Activated CD8-positive, alpha-beta memory T cell treated with anti-CD3 and anti-CD28 coated beads, Interleukin-2, amount 10 ng/mL, durations not matched to agents 7 days and 5 days (primary cell): ENCODE results near the gene CDH4. TPM values are rescaled to one million over a fixed set of nuclear protein-coding genes. Genes with fewer than 3 reads are reported as not detected.
"Not testable (repeated sequence)": the region's sequence is repeated elsewhere in the genome, so short reads cannot be mapped to it uniquely, and the experiment has no call there.

Experiments used
- ATAC-seq: fragments of 150-1000 bp; cut with Tn5 transposase; one replicate; pipeline ENCODE4 v1.10.0; 2021; ENCODE audit warnings: moderate library complexity
- CTCF ChIA-PET: fragments of 350-600 bp; sonication (Branson Sonifier 250); formaldehyde crosslinking; loops from one replicate; lab custom pipeline; 2021; ENCODE audit warnings: antibody characterized with exemption; lab: Charles Lee
- DNase-seq: peaks from one replicate; pipeline ENCODE4 v3.0.0-alpha.2; 2020
- H3K27ac Mint-ChIP-seq: one replicate; pipeline ENCODE4 v1.8.0; 2021; ENCODE audit warnings: mild to moderate bottlenecking, mixed read lengths
- H3K27me3 Mint-ChIP-seq: one replicate; pipeline ENCODE4 v1.8.0; 2021; ENCODE audit warnings: mixed read lengths
- H3K36me3 Mint-ChIP-seq: one replicate; pipeline ENCODE4 v1.8.0; 2021; ENCODE audit warnings: mild to moderate bottlenecking, mixed read lengths
- H3K4me1 Mint-ChIP-seq: one replicate; pipeline ENCODE4 v1.8.0; 2021; ENCODE audit warnings: mixed read lengths
- H3K4me3 Mint-ChIP-seq: one replicate; pipeline ENCODE4 v1.8.0; 2021; ENCODE audit warnings: mild to moderate bottlenecking, moderate library complexity, mixed read lengths
- H3K9me3 Mint-ChIP-seq: one replicate; pipeline ENCODE4 v1.8.0; 2022; ENCODE audit warnings: low read depth, mixed read lengths
- total RNA-seq, 2 experiments: library from RNA; stranded (reverse); gene quantifications; one replicate each; pipeline ENCODE4 v1.2.3, GENCODE V29; 2021

The CDH4 gene
- total RNA-seq, 2 experiments from 2014 or later = 0.02 TPM; not detected in 1

- no peaks in the 10 kb centered on the region for H3K4me1 Mint-ChIP-seq
- no peaks in the 10 kb centered on the region for H3K27me3 Mint-ChIP-seq
- H3K4me3 Mint-ChIP-seq = no peak overlapping the region
Observed at GRCh38 chr20:61397146-61397545, 145.1 kb downstream of the CDH4 start.

DNA sequence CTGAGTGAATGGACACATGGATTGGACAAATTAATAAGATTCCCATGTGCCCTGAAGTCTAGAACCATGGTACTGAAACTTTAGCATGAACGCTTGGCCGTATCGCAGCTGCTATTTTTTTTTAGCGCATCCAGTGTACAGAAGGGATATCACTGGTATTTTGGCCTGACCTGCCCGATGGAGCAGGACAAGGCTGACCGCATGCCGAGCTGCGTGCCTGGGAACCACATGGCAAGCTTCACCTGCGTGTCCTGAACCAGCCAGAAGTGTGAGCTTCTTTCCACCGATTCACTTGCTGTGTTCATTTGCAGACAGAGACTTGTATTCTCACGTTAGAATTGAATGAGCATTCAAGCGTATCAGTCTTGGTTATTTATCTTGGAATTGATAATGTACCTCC lies 145.7 kb downstream of the CDH4 start:
- no peak overlapping the region for H3K27ac Mint-ChIP-seq
- no peak for ATAC-seq
- no peaks in the 10 kb centered on the region for H3K36me3 Mint-ChIP-seq
- H3K9me3 Mint-ChIP-seq = peaks cover 2% of the 10 kb centered on the region
- CTCF ChIA-PET = no interaction called here
- no peak overlapping the region for H3K4me3 Mint-ChIP-seq
- no peaks in the 10 kb centered on the region for H3K27me3 Mint-ChIP-seq
- no peaks in the 10 kb centered on the region for H3K4me1 Mint-ChIP-seq
- DNase-seq = no peak

More at GRCh38 chr20:61397146-61397545, 145.1 kb downstream of the CDH4 start:
- DNase-seq = no peak
- no peak for ATAC-seq
- H3K36me3 Mint-ChIP-seq = no peaks in the 10 kb centered on the region
- H3K9me3 Mint-ChIP-seq = peaks cover 2% of the 10 kb centered on the region
- CTCF ChIA-PET = no interaction called here
- no peak overlapping the region for H3K27ac Mint-ChIP-seq

- no peaks in the 10 kb centered on the region for H3K27me3 Mint-ChIP-seq
- H3K36me3 Mint-ChIP-seq = no peaks in the 10 kb centered on the region
- ATAC-seq (no peak), DNase-seq (no peak)
- no peaks in the 10 kb centered on the region for H3K4me1 Mint-ChIP-seq
- CTCF ChIA-PET = no interaction called here
- H3K9me3 Mint-ChIP-seq = peaks cover 2% of the 10 kb centered on the region
- no peak overlapping the region for H3K27ac Mint-ChIP-seq
- H3K4me3 Mint-ChIP-seq = no peak overlapping the region
Observed at GRCh38 chr20:61399433-61399832, 147.4 kb downstream of the CDH4 start.

GRCh38 chr20:61400499-61400898 lies 148.4 kb downstream of the CDH4 start:
- DNase-seq (no peak), ATAC-seq (no peak)
- no peaks in the 10 kb centered on the region for H3K27me3 Mint-ChIP-seq
- H3K9me3 Mint-ChIP-seq = peaks cover 2% of the 10 kb centered on the region
- H3K4me3 Mint-ChIP-seq = no peak overlapping the region
- CTCF ChIA-PET = no interaction called here
- H3K36me3 Mint-ChIP-seq = no peaks in the 10 kb centered on the region
- H3K4me1 Mint-ChIP-seq = no peaks in the 10 kb centered on the region
- H3K27ac Mint-ChIP-seq = no peak overlapping the region

GRCh38 chr20:61404303-61404702 lies 152.2 kb downstream of the CDH4 start:
- Mint-ChIP-seq H3K9me3 (peaks cover 14% of the 10 kb centered on the region), H3K27ac (no peak overlapping the region), H3K4me3 (no peak overlapping the region), H3K4me1 (no peaks in the 10 kb centered on the region), H3K27me3 (no peaks in the 10 kb centered on the region), H3K36me3 (no peaks in the 10 kb centered on the region)
- ATAC-seq = no peak
- CTCF ChIA-PET = no interaction called here
- no peak for DNase-seq

GRCh38 chr20:61405007-61405406 lies 152.9 kb downstream of the CDH4 start:
- no peak overlapping the region for H3K27ac Mint-ChIP-seq
- H3K9me3 Mint-ChIP-seq = peaks cover 14% of the 10 kb centered on the region
- no peak for ATAC-seq
- H3K4me3 Mint-ChIP-seq = no peak overlapping the region
- CTCF ChIA-PET = no interaction called here
- no peak for DNase-seq
- H3K27me3 Mint-ChIP-seq = no peaks in the 10 kb centered on the region
- no peaks in the 10 kb centered on the region for H3K4me1 Mint-ChIP-seq
- no peaks in the 10 kb centered on the region for H3K36me3 Mint-ChIP-seq

GRCh38 chr20:61406773-61407172 lies 154.7 kb downstream of the CDH4 start:
- H3K27me3 Mint-ChIP-seq, ATAC-seq, H3K4me3 Mint-ChIP-seq, CTCF ChIA-PET, H3K36me3 Mint-ChIP-seq, H3K4me1 Mint-ChIP-seq, H3K27ac Mint-ChIP-seq, DNase-seq: not testable (repeated sequence)
- peaks cover 12% of the 10 kb centered on the region for H3K9me3 Mint-ChIP-seq

GRCh38 chr20:61407561-61407960 lies 155.5 kb downstream of the CDH4 start:
- no peak overlapping the region for H3K4me3 Mint-ChIP-seq
- no peaks in the 10 kb centered on the region for H3K4me1 Mint-ChIP-seq
- H3K9me3 Mint-ChIP-seq = peaks cover 12% of the 10 kb centered on the region
- DNase-seq (no peak), ATAC-seq (no peak)
- CTCF ChIA-PET = no interaction called here
- no peaks in the 10 kb centered on the region for H3K36me3 Mint-ChIP-seq
- no peaks in the 10 kb centered on the region for H3K27me3 Mint-ChIP-seq
- H3K27ac Mint-ChIP-seq = no peak overlapping the region

DNA sequence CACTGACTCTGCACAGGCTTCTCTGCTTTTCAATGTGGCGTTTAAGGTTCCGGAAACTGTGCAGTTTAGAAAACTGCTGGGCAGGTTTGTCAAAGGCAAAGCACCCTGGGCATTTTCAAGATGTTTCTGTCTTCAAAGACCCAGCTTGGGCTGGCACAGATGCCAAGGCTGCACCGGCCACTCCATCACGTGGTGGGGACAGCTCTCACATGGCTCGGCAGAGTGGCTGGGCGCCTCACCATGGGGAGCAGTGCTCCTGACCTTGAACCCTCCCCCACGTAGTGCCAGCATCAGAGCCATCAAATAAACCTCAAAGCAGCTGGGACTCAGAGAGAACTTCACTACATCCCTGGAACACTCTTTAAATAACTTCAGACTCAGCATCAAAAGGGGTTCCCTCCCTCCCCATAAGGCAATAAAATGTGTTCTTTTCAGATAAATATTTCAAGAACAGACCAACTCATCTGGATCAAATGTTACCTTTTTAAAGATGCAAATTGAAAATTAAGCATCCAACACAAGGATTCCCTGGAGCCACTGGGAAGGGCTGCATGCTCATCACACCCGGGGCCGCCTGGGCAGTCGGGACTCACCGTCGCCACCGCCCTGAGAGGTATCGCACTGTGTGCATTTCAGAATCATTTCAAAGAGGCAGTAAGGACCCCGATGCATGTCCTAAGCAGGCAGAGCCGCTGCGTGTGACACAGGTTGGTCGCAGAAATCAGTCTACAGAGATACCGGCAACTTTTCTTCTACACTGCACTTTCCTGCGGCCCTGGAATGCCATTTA lies 157.1 kb downstream of the CDH4 start:
- no peak overlapping the region for H3K4me3 Mint-ChIP-seq
- CTCF ChIA-PET = no interaction called here
- ATAC-seq = no peak

DNA sequence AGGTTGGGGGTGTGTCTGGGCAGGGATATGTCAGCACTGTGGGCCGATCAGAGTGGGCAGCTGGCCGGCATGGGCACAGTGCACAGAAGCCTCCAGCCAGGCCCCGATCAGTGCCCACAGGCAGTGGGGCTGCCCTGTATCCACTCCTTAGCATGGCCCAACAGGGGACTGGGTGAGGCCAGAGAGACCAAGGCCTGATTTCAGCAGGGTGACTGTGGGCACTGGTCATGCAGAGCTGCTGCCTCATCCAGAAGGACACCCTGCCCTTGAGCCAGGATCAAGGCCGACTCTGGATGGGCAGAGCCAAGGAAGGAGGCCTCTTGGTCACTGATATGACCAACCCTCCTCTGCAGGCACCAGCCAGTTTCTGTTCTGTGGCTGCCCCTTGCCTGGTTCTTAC lies 159.7 kb downstream of the CDH4 start:
- Mint-ChIP-seq H3K4me3 (no peak overlapping the region), H3K27me3 (no peaks in the 10 kb centered on the region), H3K9me3 (peaks cover 9% of the 10 kb centered on the region), H3K27ac (no peak overlapping the region), H3K36me3 (no peaks in the 10 kb centered on the region), H3K4me1 (no peaks in the 10 kb centered on the region)
- ATAC-seq (no peak), DNase-seq (no peak)
- CTCF ChIA-PET = no interaction called here

More for the DNA sequence above, 157.1 kb downstream of the CDH4 start:
- DNase-seq = no peak
- H3K27ac Mint-ChIP-seq = no peak overlapping the region
- H3K27me3 Mint-ChIP-seq = no peaks in the 10 kb centered on the region
- H3K4me1 Mint-ChIP-seq = no peaks in the 10 kb centered on the region
- no peaks in the 10 kb centered on the region for H3K36me3 Mint-ChIP-seq
- peaks cover 15% of the 10 kb centered on the region for H3K9me3 Mint-ChIP-seq

DNA sequence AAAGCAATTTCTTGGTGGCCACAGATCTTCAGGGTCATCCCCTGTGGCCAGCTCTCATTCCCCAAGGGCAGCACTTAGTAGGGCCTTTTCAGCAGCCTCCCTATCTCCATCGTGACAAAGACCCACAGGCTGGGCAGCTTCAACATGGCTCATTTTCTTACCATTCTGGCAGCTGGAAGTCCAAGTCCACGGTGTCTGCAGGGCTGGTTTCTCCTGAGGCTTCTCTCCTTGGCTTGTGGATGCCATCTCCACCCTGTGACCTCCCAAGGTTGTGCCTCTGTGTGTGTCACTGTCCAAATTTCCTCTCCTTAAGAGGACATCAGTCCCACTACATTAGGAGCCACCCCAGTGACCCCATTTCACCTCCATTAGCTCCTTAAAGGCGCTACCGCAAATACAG lies 161.7 kb downstream of the CDH4 start:
- DNase-seq (no peak), ATAC-seq (no peak)
- Mint-ChIP-seq H3K36me3 (no peaks in the 10 kb centered on the region), H3K4me3 (no peak overlapping the region), H3K9me3 (peaks cover 3% of the 10 kb centered on the region), H3K27ac (no peak overlapping the region), H3K27me3 (no peaks in the 10 kb centered on the region), H3K4me1 (no peaks in the 10 kb centered on the region)
- CTCF ChIA-PET = no interaction called here

DNA sequence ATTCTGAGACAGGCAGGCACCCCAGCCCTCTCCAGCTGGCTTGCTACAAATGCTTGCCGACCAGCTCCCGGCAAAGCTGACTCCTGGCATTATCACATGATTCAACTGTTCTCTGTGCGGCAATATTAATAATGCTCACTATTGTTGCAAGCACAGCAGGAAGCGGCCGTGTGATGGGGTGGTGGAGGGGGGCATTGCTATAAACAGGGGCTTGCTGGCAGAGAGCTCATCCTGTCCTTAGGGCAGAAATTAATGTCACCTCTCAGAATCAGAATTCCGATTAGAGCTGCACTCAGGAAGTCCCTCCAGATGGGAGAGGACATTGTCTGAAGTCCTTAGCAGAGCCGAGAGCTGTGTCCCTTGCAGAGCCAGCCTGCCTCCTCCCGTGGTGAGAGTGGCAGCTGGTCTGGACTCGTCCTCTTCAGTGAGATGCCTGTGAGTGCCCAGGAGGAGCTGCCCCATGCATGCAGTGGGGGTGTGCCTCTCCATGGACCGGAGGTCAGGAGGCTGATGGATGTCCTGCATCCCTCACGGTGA lies 162.5 kb downstream of the CDH4 start:
- no peak for ATAC-seq
- Mint-ChIP-seq H3K27ac (no peak overlapping the region), H3K36me3 (no peaks in the 10 kb centered on the region), H3K4me1 (no peaks in the 10 kb centered on the region), H3K27me3 (no peaks in the 10 kb centered on the region), H3K9me3 (peaks cover 3% of the 10 kb centered on the region), H3K4me3 (no peak overlapping the region)
- CTCF ChIA-PET = no interaction called here
- no peak for DNase-seq

- no peak for DNase-seq
- Mint-ChIP-seq H3K27ac (no peak overlapping the region), H3K27me3 (no peaks in the 10 kb centered on the region), H3K4me3 (no peak overlapping the region), H3K9me3 (peaks cover 3% of the 10 kb centered on the region), H3K4me1 (no peaks in the 10 kb centered on the region), H3K36me3 (no peaks in the 10 kb centered on the region)
- no peak for ATAC-seq
- CTCF ChIA-PET = no interaction called here
Observed at GRCh38 chr20:61416546-61416945, 164.5 kb downstream of the CDH4 start.

- Mint-ChIP-seq H3K4me3 (no peak overlapping the region), H3K27me3 (no peaks in the 10 kb centered on the region), H3K9me3 (peaks cover 3% of the 10 kb centered on the region), H3K27ac (no peak overlapping the region), H3K4me1 (no peaks in the 10 kb centered on the region), H3K36me3 (no peaks in the 10 kb centered on the region)
- CTCF ChIA-PET = no interaction called here
- no peak for DNase-seq
- ATAC-seq = no peak
Observed at GRCh38 chr20:61417221-61417941, 165.3 kb downstream of the CDH4 start.
